HPDE6-E6E7 (cell line): ENCODE results near the gene SPATA24.
A peak's percentile ranks its signal among the peaks of the same experiment; 100 is the strongest.
"Not testable (repeated sequence)": the region's sequence is repeated elsewhere in the genome, so short reads cannot be mapped to it uniquely, and the experiment has no call there.

Source experiments
- DNase-seq: peaks from one replicate; pipeline ENCODE4 v3.0.0; 2011; ENCODE audit warnings: missing footprints; ENCODE audit errors: extremely low spot score

SPATA24 gene

DNA sequence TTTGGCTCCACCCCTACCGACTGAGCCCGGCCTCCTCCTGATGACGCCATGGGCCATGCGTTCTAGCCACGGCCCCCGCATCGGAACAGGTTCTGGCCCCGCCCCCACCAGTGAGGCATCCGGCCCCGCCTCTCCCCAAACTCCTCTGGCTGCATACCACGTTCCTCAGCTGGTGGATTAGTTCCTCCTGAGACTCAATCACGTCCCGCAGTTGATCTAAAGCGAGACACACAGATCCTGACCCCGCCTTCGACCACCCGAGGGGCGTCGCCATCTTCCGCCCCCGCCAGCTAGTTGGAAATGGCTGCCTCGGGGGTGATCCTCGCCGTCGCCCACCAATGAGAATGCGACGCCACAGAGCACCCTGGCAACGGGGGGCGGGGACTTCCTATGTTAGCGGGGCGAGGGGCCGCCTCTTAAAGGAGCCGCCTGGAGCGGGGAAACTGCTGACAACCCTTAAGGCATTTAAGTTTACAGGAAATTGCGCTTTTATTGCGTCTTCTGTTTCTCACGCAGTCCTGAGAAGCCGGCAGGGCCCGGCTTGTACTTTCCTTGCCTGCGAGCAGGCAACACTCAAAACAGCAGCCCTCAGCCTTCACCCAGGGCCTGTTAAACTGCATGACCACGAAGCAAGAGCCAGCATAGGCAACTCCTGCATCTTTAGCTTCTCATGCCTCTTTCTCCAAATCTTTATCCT is at the start of gene SPATA24:
SPATA24 (minus strand) TSS at position 303 of the 697 bp plus-strand sequence; CDS start at position 274, 29 bp downstream.
- peak; percentile 97 for DNase-seq

GRCh38 chr5:139451878-139452660 is 48.2 kb upstream of the SPATA24 start:
- no peak for DNase-seq

- no peak for DNase-seq
Observed at GRCh38 chr5:139451176-139451575, 47.3 kb upstream of the SPATA24 start.

- no peak for DNase-seq
Observed at GRCh38 chr5:139446956-139447779, 43.3 kb upstream of the SPATA24 start.

DNA sequence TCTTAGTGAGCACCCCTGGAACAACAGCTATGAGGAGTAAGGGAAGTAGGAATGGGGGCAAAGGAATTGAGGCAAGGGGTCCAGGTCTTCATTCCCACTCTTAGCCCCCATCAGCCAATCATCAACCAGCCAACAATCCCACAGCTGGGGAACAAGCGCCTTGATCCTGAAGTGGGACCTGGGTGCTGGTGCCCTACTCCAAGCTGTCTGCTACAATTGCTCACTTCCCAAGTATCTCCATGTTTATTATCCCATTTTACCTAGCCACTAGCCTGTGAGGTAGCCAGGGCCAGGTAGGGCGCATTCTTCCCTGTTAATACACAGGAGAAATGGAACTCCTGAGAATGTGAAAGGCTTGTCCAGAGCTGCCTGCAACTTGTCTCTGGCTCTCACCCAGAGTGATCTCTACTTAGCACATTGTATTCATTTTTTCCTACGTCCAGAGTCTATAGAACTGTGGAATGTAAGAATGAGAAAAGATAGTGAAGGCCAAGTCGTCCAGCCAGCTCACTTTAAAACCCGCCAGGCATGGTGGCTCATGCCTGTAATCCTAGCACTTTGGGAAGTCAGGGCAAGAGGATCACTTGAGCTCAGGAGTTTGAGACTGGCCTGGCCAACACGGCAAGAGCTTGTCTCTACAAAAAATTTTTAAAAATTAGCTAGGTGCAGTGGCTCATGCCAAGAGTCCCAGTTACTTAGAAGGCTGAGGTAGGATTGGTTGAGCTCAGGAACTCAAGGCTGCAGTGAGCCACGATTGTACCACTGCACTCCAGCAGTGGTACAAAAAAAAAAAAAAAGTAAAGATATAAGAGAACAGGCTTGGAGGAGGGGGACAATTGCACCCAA is 41.7 kb upstream of the SPATA24 start:
- peak; percentile 68 for DNase-seq

DNA sequence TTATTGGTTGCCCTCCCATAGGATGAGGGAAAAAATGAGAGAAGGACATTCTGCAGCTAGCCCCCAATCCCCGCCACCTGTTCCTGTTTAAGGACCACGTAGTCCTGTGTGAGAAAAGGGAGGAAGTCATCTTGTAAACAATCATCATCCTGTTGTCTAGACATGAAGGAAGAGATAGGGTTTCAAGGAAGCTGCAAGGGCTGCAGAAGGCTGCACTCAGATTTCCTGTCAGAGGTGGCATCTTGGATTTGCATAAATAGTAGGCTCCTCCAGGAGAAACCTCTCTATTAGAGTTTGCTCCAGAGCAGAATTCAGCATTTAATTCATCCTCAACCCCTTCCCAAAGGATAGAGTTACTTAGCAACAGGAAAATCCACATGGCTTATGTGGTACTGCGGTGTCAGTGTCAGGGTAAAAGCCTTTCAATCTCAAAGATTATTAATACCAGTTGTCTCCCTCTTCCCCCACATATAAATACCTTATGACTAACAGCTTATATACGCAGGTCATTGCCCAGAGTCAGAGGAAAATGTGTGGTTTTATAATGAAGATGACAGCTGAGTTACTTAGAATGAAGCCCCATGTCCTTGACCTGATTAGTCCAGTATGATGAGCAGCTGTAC is 40.1 kb upstream of the SPATA24 start:
- no peak for DNase-seq

- DNase-seq, result not testable (repeated sequence)
Observed at GRCh38 chr5:139440416-139440815, 36.5 kb upstream of the SPATA24 start.

GRCh38 chr5:139439013-139439903 is 35.4 kb upstream of the SPATA24 start, which contains the start of gene DNAJC18:
Gene DNAJC18, minus strand, starts transcription at chr5:139439525. Its CDS starts 80 bp downstream, at chr5:139439445.
- peak; percentile 85 for DNase-seq

DNA sequence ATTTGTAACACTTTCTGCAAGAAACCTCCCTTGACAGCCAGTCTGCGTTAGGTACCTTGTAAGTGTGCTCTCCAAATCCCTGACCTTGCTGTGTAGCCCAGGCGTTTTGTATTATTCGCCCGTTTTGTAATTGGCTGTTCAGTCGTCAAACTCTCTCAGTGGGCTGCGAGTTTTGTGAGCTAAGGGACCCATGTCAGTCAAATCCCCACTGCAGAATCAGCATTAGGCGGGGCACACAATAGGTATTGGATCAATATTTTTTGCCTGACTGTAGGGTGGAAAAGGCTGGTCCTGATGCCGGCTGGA is 34.8 kb upstream of the SPATA24 start:
- DNase-seq, result no peak

DNA sequence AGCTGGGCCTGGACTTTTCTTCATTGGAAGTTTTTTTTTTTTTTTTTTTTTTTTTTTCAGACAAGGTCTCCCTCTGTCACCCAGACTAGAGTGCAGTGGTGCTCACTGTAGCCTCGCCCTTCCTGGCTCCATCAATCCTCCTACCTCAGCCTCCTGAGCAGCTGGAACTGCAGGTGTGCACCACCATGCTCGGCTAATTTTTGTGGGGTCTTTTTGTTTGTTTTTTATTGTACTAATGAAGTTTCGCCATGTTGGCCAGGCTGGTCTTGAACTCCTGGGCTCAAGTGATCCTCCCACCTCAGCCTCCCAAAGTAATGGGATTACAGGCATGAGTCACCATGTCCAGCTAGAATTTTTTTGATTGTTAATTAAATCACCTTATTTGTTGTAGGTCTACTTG is 31.8 kb upstream of the SPATA24 start:
- DNase-seq, result no peak

DNA sequence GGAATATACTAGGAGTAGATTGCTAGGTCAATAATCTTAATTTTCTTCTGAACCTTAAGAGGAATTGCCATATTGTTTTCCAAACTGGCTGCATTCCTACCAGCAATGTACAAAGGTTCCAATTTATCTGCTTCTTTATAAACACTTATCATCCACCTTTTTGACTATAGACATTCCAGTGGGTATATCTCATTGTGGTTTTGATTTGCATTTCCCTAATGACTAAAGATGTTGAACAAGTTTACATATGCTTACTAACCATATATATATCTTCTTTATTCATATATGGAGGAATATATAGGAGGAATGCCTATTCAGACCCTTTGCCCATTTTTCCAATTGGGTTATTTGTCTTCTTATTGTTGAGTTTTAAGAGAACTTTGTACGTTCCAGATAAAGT is 27.8 kb upstream of the SPATA24 start:
- no peak for DNase-seq

GRCh38 chr5:139430015-139430414 is 26.1 kb upstream of the SPATA24 start:
- no peak for DNase-seq

GRCh38 chr5:139426203-139426885 is 22.5 kb upstream of the SPATA24 start:
- no peak for DNase-seq

DNA sequence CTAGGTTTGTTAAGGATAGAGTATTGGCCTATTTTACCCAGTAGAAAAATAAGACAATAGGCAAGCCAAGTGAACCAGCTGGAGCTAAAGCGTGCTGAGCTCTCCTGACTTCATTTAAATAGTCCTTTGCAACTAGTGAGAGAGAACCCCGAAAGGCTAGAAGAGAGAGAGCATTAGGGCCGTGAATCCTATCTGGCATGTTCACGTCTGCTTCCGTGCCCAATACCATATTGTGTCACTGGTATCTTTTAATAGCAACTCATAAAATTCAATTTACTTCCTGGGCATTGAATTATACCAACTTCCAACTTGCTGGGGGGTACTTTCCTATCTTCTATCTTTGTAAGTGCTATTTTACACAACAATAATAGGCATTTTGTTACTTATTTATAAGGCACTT is 21.6 kb upstream of the SPATA24 start:
- DNase-seq, result no peak

GRCh38 chr5:139422307-139422893 is 18.5 kb upstream of the SPATA24 start:
- peak; percentile 76 for DNase-seq

GRCh38 chr5:139419226-139420192 is 15.6 kb upstream of the SPATA24 start:
- DNase-seq, result no peak

- no peak for DNase-seq
Observed at GRCh38 chr5:139418793-139419192, 14.9 kb upstream of the SPATA24 start.

DNA sequence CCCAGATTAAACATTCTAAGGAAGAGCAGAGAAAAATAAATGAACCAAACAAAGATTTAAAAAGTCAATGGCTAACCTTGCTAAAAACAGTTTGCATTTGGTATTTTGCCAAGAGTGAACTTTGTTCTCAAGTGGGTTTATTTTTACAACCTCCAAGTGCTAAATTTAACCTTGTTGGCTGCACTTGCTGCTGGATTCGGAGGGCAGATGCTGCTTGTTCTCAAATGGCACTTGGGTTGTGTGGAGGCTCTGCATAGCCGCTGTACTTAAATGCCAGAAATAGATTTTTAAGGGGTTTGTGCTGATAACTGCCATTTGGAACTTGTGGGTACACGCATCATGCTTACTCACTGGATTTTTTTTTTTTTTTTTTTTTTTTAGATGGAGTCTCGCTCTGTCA is 13.3 kb upstream of the SPATA24 start:
- no peak for DNase-seq
